ENCODE data around the gene FEM1B.

FEM1B gene

GRCh38 chr15:68256675-68257450 is 20.7 kb upstream of the FEM1B start:
- no peaks in the 10 kb centered on the region for H3K27me3 ChIP-seq
- TF ChIP-seq CTCF (IDR thresholded peaks at IDR 0.05; ENCODE audit: low read depth, low read length), result no peak
- no peak for DNase-seq
- no peaks in the 10 kb centered on the region for H3K9me3 ChIP-seq
- no peak overlapping the region for H3K4me3 ChIP-seq (ENCODE audit: low read depth, low read length)
- no peaks in the 10 kb centered on the region for H3K36me3 ChIP-seq
- no peaks in the 10 kb centered on the region; the same call in 1 of the 2 replicates for H3K4me1 ChIP-seq

GRCh38 chr15:68258692-68259091 is 18.9 kb upstream of the FEM1B start:
- Histone ChIP-seq H3K4me3 (ENCODE audit: low read depth, low read length) (no peak overlapping the region), H3K9me3 (no peaks in the 10 kb centered on the region), H3K36me3 (no peaks in the 10 kb centered on the region), H3K4me1 (no peaks in the 10 kb centered on the region), H3K27me3 (0 out of 2 replicates have a peak, but pooled peaks cover 3% of the 10 kb centered on the region)
- TF ChIP-seq CTCF (IDR thresholded peaks at IDR 0.05; ENCODE audit: low read depth, low read length), result no peak
- no peak for DNase-seq

- no peaks in the 10 kb centered on the region for H3K36me3 ChIP-seq
- no peak overlapping the region for H3K4me3 ChIP-seq (ENCODE audit: low read depth, low read length)
- TF ChIP-seq CTCF (IDR thresholded peaks at IDR 0.05; ENCODE audit: low read depth, low read length), result no peak
- peaks cover 11% of the 10 kb centered on the region for H3K27me3 ChIP-seq
- no peak for DNase-seq
- no peaks in the 10 kb centered on the region for H3K9me3 ChIP-seq
- H3K4me1 ChIP-seq, result no peaks in the 10 kb centered on the region
Observed at GRCh38 chr15:68259883-68260282, 17.7 kb upstream of the FEM1B start.

GRCh38 chr15:68261241-68261640 is 16.3 kb upstream of the FEM1B start:
- Histone ChIP-seq H3K9me3 (no peaks in the 10 kb centered on the region), H3K27me3 (peaks cover 20% of the 10 kb centered on the region), H3K36me3 (no peaks in the 10 kb centered on the region), H3K4me1 (no peaks in the 10 kb centered on the region), H3K4me3 (ENCODE audit: low read depth, low read length) (no peak overlapping the region)
- no peak for TF ChIP-seq CTCF (IDR thresholded peaks at IDR 0.05; ENCODE audit: low read depth, low read length)
- DNase-seq, result no peak

GRCh38 chr15:68261980-68262379 is 15.6 kb upstream of the FEM1B start:
- TF ChIP-seq CTCF (IDR thresholded peaks at IDR 0.05; ENCODE audit: low read depth, low read length), result no peak
- no peaks in the 10 kb centered on the region for H3K9me3 ChIP-seq
- peaks cover 20% of the 10 kb centered on the region for H3K27me3 ChIP-seq
- H3K4me3 ChIP-seq (ENCODE audit: low read depth, low read length), result no peak overlapping the region
- no peaks in the 10 kb centered on the region for H3K36me3 ChIP-seq
- DNase-seq, result no peak
- H3K4me1 ChIP-seq, result no peaks in the 10 kb centered on the region
